GM21723 (cell line): ENCODE measurements around the gene ORC5.
"Not testable (repeated sequence)": the region's sequence is repeated elsewhere in the genome, so short reads cannot be mapped to it uniquely, and the experiment has no call there.

Experiments
- ATAC-seq: cut with Tn5 transposase; IDR thresholded peaks from one replicate; pipeline ENCODE4 v1.9.1; 2021; ENCODE audit warnings: mild to moderate bottlenecking, moderate library complexity; ENCODE audit not compliant: unreplicated experiment

The ORC5 gene

DNA sequence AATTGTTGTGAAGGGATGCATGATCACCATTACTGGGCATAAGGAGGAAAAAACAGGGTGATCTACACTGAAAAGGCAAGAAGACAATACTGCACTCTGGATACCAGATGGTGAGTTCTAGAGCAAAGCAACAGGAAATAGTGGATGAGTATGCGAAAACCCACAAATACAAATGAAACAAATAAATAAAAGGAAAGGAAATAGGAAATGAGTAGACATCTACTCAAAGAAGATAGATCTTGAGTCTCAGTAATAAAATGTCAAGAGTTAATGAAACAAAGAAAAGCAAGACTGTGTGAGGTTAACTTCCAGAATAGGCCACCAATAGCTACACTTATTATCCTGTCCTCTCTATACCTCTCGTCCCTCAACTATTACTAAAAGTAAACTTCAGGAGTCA, 11.7 kb downstream of the ORC5 start:
- no peak for ATAC-seq

DNA sequence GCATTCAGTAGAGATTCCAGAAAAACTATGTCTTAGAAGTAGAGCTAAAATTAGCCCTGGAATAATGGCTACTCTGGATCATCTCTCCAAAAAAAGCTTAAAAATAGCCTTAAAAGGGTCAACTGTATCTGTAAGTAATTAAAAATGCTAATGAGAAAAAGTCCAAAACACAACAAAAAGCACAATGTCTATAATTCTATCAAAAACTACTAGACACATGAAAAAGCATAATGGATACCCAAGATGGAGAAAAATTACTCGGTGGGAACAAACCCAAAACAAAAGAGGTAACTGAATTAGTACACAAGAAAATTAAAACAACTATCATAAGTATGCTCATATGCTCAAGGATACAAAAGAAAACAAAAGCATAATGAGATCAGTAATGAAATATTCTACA, 15.4 kb downstream of the ORC5 start:
- no peak for ATAC-seq

DNA sequence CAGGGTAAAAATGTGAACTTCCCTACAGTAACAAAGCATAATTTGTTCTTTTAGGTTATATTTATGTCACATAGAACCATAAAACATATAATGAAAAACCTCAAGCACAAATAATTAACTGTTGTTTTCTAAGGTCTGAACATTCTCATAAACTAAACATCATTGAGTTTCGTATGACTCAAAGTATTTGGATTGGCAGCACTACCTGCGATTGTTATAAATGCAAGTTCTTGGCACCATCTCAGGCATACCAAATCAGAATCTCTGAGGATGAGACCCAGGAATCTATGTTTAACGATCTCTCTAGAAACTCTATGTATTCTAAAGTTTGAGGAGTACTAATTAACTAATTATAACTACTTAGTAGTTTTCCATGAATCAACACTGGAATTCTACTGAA, 22.5 kb downstream of the ORC5 start:
- no peak for ATAC-seq

DNA sequence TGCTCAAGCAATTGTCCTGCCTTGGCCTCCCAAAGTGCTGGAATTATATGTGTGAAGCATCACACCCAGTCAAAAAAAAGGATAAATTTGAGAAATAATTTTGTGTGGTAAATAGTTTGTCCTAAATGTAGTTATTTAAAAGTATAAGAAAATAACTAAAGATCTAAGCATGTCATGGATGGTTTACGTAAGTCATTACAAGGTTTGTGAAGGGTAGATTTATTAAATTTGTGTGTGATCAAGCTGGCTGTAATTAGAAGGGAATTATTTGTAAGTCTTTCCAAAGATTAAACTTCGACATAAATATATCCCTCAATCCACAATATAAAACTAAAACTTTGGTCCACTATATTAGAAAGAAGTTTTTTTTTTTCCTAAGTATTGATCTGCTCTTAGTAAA, 28.6 kb downstream of the ORC5 start:
- ATAC-seq = no peak

DNA sequence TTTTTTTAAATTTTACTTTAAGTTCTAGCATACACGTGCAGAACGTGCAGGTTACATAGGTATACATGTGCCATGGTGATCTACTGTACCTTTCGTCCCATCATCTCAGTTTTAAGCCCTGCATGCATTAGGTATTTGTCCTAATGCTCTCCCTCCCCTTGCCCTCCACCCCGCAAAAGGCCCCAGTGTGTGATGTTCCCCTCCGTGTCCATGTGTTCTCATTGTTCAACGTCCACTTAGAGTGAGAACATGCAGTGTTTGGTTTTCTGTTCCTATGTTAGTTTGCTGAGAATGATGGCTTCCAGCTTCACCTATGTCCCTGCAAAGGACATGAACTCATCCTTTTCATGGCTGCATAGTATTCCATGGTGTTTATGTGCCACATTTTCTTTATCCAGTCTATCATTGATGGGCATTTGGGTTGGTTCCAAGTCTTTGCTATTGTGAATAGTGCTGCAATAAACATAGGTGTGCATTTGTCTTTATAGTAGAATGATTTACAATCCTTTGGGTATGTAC, 30.2 kb downstream of the ORC5 start:
- not testable (repeated sequence) for ATAC-seq

DNA sequence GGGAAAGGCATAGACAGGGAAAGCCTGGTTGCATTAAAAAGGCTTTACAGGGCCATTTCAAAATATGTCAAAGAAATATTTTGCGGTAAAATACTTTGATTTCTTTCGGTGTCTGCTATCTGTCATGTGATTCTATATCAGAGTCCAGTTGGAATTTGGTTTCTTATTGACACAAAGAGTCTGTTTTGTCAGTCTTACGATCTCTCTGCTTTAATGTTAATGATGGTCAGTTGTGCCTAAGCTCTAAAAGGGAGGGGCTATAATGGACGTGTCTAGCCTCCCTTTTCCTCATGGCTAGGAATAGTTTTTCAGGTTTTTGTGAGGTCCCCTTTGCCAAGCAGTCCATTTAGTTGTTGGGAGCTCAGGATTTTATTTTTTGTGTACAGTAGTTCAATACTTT, 31.5 kb downstream of the ORC5 start:
- ATAC-seq = no peak

DNA sequence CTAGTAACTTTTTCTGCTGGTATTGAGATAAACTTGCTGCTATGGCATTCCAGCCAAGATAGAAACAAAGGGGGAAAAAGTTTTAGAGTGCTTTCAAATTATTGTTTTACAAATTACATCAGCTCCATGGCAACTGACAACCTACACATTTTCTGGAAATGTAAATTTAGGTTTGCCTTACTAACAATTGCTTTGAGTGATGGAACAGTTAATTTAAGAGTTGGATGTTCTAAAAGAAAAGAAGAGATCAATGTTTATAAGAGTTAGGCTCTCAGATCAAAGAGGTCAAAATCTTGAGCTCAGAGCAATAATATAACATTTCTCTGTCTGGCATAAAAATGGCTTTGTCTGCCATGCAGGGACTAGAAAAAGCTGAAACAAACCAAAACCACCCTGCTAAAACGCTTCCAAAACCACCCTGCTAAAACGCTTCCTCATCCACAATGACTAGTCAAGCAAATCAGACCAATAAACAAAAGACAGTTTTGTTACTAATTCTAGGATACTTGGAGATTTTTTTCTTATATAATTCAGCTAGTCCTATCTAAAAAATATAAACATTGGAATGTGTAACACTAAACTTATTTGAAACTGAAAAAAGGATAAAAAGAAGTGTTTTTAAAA, 32.3 kb downstream of the ORC5 start:
- ATAC-seq = no peak

DNA sequence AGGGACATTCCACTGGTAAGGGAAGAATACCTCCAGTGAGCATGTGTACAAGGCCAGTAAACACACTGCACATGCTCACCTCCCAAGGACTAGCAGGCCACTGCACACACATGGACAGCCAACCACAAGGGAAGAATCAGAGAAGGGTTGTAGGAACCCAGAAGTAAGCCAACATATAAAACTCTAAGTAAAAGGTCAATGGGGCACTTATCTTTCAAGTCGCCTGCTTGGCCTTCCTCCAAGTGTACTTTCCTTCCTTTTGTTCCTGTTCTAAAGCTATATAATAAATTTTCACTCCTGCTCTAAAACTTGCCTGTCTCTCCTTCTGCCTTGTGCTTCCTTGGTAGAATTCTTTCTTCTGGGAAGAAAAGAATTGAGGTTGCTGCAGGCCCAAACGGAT, 33.0 kb downstream of the ORC5 start:
- ATAC-seq = no peak

DNA sequence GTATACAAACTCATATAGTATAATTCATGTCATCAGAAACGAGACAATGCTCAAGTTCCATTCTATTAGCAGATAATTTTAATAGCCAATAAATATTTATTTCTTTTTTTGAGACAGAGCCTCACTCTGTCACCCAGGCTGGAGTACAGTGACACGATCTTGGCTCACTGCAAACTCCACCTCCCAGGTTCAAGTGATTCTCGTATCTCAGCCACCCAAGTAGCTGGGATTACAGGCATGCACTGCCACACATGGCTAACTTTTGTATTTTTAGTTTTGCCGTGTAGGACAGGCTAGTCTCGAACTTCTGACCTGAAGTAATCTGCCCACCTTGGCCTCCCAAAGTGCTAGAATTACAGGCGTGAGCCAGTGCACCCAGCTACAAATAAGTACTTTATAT, 45.7 kb downstream of the ORC5 start:
- no peak for ATAC-seq

DNA sequence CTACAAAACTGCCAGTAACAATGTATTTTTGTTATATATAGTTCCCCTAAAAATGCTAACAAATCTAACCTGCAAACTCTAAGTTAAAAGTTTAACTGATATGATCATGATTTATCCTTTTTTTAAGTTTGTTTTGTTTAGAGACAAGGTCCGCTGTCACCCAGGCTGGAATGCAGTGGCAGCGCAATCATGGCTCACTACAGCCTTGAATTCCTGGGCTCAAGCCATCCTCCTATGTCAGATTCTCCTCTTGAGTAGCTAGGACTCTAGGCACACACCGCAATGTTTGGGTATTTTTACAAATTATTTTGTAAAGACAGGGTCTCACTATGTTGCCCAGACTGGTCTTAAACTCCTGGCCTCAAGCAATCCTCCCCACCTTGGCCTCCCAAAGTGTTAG, 46.6 kb downstream of the ORC5 start:
- no peak for ATAC-seq

DNA sequence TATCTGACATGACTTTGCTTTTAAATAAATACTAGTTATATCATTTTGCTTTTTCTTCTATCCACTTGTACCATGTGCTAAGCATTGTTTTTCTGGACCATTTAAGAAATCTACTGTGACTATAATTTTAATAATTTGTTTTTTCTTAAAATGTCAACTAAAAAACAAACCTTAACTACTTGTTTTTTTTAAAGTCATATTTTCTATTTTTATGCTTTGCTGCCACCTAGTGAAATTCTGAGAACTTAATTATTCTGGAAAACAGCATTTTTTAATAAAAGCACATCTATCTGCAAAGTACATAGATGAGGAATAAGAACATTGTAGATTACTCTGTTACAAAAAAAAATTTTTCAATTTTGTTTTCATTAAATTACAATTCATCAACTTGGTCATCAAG, 47.4 kb downstream of the ORC5 start:
- no peak for ATAC-seq

DNA sequence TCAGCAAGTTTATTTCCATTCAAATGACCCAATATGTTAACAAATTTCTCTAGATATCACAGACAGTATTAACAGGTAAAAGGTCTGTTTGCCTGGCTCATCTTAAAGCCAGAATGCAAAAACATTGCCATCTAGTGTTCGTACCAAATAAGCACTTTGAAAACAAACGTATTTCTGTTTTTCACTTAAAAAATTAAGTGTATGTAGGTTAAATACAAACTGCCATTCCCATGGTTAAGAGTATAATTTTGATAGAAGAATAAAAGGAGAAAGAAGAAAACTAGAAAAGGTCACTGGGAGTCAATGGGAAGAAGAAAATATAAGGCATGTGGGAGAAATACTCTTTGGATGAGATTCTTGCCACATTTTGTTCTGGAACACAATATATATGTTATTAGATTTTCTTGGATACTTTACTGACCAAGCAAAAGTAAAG, 51.0 kb downstream of the ORC5 start:
- ATAC-seq = no peak

DNA sequence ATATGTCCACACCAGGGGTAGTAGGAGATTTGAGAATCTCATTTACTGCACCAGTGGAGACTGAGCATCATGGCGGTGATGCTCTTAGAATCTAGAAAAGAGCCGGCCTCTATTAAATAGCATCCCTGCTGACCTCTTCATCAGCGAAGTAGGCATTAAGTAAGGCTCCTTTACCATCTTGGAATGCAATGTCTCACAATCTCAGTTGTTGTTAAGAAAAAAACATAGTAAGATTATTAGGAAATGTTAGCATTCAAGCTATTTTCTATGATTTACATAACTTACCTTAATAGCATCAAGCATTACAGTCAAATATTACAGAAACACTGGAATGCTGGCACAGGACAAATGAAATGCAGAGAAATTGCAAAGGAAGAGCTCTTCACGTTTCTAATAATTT, 54.5 kb downstream of the ORC5 start:
- no peak for ATAC-seq

DNA sequence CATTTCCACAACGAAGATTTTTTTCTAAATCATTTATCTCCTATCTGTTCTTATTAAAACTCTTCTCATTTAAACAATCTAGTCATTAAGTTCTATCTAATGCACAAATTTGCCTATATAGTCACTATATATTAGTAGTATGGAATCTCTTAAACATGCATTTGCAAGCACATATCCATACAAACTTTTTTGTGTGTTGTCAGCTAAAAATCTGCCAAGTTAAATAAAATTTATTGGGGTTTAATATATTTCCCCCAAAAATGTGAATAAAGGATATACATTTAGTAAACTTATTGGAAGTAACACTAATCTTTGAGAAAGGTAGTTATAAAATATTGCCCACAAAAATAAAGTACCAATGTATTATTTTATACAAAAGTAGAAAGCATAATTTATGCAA, 55.3 kb downstream of the ORC5 start:
- no peak for ATAC-seq

DNA sequence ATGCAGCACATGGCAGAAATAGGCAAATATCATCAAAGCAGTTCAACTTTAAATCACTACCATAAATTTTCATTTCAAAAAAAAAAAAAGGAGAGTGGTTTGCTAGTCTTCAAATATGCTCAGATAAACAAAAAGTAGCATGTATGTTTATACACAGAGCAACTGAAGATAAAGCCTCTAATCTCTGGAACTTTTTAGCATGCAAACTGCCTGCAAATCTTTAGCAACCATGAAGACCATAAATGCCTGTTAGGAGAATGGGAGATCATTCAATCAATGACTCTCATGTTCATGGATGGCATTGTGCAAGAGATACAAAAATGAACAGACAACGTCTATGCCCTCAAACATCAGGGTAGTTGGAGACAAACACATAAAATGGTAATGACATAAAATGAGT, 57.3 kb downstream of the ORC5 start:
- ATAC-seq = no peak

DNA sequence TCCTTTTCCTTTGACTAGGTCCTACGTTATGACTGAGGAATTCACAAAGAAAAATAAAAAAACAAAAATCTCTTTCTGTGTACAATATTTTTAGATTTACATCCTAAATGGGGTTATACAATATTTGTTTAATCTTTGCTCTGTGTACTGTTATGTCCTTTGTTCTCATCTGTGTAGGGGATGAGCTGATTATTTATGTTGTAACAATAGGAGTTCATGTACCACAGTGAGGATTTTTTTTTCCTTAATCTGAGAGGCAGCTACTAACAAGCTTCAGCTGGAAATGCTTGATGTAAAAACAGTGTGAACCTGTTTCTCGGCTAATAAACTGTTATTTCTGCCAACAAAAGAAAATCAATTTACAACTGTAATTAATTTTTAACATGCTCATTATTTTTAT, 58.0 kb downstream of the ORC5 start:
- no peak for ATAC-seq

DNA sequence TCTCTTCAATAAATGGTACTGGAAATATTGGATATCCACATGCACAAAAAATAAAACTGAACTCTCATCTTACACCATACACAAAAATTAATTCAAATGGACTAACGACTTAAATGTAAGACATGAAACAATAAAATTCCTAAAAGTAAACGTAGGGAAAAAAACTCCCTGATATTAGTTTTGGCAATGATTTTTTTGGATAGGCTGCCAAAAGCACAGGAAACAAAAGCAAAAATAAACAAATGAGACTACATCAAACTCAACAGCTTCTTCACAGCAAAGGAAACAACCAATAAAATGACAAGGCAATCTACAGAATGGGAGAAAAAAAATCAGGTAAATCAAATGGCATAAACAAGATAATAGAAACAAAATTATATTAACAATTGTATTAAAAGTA, 65.7 kb downstream of the ORC5 start:
- ATAC-seq = no peak

DNA sequence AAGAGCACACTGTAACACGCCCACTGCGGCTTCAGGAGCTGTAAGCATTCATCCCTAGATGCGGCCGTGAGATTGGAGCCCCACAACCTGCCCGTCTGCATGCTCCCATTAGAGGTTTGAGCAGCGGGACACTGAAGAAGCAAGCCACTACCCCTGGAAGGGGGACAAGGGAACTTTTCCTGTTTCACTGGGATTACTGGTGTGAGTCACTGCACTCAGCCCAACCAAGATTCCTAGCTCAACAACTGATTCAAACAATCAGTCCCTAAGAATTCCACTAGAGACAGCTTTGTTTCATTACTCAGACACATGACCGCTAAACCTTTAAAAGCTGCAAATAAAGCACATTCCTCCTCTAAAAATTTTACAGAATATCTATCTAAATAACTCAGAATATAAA, 69.8 kb downstream of the ORC5 start:
- no peak for ATAC-seq

DNA sequence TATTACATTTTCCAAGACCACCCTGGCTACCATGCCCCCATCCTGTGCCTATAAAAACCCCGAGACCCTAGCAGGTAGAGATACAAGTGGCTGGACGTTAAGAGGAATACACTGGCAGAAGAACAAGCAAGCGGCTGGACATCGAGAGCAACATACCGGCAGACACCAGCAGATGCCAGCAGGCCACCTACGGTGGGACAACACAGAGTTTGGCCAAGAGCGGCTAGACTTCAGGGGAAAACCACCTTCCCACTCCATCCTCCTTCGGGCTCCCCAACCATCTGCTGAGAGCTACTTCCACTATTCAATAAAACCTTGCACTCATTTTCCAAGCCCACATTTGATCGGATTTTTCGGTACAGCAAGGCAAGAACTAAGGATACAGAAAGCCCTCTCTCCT, 70.3 kb downstream of the ORC5 start:
- ATAC-seq = no peak

DNA sequence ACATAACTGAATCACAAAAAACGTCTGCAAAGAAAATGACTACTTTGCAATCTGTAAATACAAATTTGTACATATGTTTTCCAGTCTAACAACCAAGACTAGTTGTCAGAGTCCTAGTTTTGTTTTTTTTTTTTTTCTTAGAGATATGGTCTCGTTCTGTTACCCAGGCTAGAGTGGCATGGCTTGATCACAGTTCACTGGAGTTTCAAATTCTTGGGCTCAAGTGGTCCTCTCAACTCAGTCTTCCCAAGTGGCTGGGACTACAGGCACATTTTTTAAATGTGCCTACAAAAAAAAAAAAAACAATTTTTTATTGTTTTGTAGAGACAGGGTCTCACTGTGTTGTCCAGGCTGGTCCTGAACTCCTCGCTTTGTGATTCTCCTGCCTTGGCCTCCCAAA, 70.8 kb downstream of the ORC5 start:
- no peak for ATAC-seq

DNA sequence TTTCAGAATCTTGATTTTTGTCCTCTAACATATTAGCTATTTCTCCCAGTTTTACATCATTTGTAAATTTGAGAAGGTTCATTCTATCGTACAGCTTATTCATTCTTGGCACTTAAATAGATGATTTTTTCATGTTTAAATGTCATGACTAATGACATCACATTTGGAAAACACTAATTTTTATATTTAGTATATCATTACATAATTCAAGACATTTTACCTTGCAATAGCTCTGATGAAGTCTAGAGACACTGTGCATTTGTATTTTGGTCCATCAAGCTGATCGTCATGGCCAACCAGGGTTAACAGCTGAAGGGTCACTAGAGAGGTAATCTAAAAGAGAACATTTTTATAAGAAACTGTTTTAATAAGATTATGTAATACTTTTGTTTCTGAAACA, 71.3 kb downstream of the ORC5 start:
- ATAC-seq = no peak

DNA sequence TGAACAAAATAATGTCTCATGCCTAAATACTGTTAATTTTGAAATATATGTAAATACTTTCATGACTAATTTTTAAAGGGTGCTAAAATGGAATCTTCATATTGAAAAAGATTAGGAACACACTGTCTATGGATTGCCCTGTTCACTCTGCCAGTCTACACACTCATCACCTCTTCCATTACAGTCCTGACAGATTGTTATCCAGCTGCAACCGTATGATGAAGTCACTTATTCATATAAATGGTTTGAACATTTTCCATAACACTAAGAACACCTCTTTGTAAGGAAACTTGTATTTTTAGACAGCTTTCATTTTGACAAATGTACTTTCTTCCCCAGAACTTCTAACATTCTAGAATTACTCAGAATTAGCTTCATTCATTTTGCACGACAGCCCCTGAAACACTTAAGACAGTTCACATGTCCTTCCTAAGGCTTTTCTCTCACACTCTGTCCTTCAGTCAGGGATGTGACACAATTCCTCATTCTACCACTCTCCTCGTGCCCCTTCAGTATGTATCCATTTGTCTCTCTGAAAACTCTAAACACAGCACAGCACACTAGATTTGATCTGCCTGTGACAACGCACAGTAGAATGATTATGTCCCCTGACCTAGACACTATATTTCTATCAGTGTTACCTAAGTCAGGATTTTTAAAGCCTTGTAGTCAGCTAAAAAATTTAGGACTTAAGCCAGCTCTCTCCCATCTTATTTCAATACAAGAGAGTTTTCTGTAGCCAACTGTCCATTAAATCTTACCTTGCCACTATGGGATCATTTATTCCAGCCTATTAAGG, 71.9 kb downstream of the ORC5 start:
- ATAC-seq = no peak

DNA sequence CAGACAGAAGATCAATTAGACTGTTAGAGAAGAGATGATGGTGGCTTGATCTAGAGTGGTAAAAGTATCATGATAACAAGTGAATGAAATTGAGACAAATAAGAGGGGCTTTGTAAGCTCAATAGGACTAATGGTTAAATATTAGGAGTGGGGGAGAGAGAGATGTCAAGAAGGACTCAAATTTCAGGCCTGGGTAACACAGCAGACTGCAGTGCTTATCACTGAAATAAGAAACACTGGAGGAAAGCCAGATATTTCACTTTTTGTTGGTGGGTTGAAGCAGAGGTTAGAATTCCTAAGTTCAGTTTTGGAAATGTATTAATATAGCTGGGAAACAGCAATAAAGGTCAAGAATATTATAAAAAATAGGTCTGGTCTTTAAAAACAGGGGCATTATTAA, 74.6 kb downstream of the ORC5 start:
- ATAC-seq = no peak
